Measurements from ENCODE around the gene AP3M1. TPM values are rescaled to one million over a fixed set of nuclear protein-coding genes. Genes with fewer than 3 reads are reported as not detected.

The AP3M1 gene
- polyA plus RNA-seq, 5 donors = 40.5 to 56.2 (median 54.9) TPM

GRCh38 chr10:74120911-74121310 is 29.7 kb downstream of the AP3M1 start:
- DNase-seq = peak; percentile 32 to 35

DNA sequence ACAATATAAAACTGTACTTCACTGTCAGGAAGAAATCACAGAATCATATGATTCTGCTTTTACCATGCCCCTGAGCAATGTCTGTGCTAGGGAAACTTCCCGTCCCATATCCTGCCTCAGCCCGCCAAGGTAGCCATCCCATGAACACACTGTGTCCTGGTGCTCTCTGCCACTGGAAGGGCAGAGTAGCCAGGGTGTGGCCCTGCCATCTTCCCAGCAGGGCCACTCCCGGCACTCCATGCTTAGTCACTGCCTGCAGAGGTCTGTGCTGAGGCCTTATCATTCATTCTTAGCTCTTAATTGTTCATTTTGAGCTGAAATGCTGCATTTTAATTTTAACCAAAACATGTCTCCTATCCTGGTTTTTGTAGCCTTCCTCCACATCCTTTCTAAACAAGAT is 31.8 kb downstream of the AP3M1 start:
- no peak for DNase-seq

DNA sequence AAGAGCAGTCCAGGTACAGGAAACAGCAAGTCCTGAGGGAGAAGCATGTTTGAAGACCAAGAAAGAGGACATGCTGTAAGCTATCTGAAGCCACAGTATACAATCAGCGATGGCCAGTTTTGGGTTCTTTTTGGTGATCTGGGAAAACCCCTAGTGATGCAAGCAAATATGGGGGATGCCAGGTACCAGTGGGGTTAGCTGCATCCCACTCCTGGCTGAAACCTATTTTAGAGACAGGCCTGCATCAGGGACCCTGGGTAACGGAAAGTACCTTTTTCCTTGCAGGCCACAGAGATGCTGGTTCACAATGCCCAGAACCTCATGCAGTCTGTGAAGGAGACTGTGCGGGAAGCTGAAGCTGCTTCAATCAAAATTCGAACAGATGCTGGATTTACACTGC is 32.9 kb downstream of the AP3M1 start:
- DNase-seq = no peak

- no peak for DNase-seq
These were observed 36.6 kb downstream of the AP3M1 start for GRCh38 chr10:74114041-74114448.

DNA sequence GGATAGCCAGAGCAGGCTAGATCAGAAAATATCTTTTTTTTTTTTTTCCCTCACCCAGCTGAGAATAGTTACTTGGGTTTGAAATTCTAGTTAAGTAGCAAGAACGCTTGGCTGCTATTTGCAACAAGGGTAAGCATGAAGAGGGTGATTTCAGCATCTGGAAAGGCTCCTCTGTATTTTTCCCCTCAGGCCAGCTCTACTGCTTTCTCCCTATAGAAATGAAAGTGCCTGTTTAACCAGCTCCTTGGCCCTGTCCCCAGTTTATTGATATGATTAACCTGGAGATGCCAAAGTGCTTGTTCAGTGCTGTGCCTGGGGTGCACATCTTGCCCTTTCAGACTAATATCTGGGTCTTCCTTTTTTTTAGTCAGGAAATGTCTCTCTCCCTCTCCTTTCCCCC is 37.1 kb downstream of the AP3M1 start:
- DNase-seq = no peak

- no peak for DNase-seq
These were observed 38.8 kb downstream of the AP3M1 start for GRCh38 chr10:74111799-74112198.

DNA sequence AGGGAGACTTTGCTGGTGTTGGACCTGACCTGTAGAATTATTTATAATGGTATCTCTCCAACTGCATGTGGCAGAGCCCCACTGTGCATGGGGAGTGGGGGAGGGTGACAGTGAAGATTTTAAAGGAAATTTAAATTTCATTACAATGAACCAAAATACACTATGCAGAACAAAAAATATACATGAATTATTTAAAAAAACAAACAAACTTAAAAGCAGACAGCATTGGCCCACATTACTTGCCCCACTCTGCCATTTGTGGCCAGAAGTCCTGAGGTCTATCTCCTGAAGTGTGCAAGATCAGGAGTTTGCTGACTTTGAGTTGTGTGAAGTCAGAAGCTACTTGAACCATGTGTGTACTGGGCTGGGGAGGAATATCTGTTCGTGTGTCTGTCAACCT is 40.5 kb downstream of the AP3M1 start:
- no peak for DNase-seq

DNA sequence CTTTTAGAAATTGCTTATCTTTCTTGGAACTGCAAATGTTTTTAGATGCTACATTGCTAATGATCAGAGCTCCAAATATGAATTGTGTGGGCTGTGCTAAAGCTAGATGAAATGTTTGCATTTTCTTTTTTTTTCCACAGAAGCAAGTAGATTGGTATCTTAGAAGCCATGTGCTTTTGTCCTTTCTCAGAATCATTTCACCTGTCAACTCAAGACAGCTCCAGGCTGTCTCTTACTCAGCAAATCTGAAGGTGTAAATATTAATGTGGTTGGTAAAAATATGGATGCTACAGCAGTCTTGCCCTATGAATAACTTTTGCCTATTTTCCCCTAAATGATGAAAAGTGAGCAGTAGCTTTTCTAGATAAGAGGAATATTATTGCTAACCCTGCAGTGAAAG is 41.2 kb downstream of the AP3M1 start:
- no peak for DNase-seq

DNA sequence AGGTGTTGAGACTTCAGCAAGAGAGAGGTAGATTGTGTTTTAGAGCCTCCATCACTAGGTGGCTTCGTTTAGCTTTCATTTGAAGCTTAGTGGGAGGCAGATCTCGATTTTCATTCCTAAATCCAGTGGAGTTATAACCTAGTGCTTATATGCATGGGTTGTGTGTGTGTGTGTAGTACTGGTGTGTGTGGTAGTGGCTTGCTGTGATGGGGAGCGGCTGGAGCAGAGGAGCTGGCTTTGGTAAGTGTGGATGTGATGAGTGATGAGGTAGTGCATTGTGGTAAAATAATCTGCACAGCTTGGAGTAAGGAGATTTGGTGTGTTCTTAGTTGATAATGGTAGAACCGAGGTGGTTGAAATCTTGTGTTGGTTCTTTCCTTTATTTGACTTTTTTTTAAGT is 43.2 kb downstream of the AP3M1 start:
- no peak for DNase-seq

DNA sequence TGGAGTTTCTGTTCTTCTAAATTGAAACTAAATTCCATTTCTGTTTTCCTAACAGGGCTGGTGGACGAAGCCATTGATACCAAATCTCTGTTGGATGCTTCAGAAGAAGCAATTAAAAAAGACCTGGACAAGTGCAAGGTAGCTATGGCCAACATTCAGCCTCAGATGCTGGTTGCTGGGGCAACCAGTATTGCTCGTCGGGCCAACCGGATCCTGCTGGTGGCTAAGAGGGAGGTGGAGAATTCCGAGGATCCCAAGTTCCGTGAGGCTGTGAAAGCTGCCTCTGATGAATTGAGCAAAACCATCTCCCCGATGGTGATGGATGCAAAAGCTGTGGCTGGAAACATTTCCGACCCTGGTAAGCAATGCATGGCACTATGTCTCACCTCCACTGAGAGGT is 45.6 kb downstream of the AP3M1 start:
- no peak for DNase-seq

- DNase-seq = no peak
These were observed 46.1 kb downstream of the AP3M1 start for GRCh38 chr10:74104480-74104879.

- DNase-seq = no peak
These were observed 46.9 kb downstream of the AP3M1 start for GRCh38 chr10:74103560-74104258.

DNA sequence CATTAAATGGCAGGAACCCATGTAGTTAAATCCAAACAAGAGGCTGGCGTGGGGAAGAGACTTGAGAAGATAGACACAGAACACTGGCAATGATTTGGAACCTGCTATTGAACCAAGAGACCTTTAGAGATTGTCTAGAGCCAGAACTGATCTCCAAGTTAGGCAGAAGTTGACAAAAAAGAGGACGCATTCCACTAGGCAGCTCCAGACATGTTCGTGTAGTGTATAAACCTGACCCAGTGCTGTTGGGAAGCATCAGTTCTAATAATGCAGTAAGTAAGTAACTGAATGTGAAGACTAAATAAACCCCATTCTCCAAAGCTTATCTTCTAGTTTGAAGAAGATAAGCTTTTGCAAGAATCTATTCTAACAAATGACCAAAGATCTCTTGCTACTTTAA is 50.8 kb downstream of the AP3M1 start:
- DNase-seq = no peak

- no peak for DNase-seq
These were observed 51.2 kb downstream of the AP3M1 start for GRCh38 chr10:74099420-74099819.

GRCh38 chr10:74097776-74098175 is 52.9 kb downstream of the AP3M1 start:
- DNase-seq = no peak

DNA sequence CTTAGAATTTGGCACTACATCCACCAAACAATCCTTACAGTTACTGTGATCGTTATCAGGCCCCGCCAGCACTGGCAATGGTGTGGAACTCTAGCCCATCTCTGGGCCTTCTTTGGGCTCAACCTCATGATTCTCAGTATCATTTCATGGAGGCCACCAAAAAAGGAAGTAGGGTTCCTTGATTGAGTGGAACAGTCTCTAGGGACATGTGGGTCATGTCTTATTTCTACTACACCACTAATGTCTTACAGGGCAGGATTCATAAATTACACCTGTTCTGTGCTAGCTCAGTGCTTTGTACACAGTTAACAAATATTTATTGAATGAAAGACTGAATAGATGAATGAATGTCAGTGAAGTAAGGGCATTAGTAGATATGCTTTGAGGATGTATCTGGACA is 53.9 kb downstream of the AP3M1 start:
- DNase-seq = no peak

DNA sequence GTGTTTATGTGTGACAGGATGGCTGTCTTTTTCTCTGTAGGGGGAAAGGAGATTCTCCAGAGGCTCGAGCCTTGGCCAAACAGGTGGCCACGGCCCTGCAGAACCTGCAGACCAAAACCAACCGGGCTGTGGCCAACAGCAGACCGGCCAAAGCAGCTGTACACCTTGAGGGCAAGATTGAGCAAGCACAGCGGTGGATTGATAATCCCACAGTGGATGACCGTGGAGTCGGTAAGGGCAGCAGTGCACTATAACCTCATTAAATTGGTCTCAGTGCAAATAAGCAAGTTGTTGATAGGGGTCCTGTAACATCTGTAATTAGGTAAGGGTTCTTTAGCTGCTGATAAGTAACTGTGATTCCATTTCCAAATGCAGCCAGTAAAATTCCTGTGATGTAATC is 56.4 kb downstream of the AP3M1 start:
- no peak for DNase-seq

DNA sequence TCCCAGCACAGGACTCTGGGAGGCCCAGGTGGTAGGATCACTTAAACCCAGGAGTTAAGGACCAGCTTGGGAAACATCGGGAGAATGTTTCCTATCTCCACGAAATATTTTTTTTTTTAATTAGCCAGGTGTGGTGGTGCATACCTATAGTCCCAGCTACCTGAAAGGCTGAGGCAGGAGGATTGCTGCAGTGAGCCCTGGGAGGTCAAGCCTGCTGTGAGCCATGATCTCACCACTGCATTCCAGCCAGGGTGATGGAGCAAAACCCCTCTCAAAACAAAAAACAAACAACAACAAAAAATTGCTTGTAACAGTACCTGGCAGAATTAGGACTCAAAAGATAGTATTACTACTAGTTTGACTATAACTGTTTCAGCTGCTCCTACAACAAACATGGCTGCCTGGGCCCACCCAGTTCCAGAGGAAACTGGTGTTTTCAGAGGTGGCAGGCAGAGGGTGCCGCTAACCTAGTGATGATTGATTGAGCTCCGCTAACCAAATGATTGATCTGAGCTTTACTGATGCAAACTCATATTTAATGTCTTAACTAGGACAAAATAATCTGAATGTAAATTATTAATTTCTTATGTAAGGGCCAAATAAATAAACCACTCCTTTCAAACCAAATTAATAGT is 57.0 kb downstream of the AP3M1 start:
- DNase-seq = no peak

- no peak for DNase-seq
These were observed 58.3 kb downstream of the AP3M1 start for GRCh38 chr10:74092372-74092771.

GRCh38 chr10:74088722-74089121 is 61.9 kb downstream of the AP3M1 start:
- DNase-seq = peak; percentile 47 to 66

DNA sequence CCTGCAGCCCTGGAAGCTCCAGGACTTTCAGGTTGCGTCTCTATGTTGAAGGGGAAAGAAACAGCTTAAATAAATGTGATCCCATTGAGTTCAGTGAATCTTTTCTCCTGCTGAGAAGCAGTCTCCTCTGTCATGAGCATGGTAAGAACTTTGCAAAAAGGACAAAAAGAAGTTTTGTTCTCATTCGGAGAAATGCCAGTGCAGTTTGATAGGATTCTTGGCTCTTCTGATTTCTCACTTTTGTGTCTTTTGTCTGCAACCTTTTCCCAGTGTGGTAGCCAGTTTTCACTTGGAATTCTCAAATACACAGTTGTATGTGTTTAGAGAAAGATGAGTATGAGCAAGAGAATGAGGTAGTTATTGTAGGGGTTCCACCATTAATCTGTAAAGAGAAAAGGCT is 64.3 kb downstream of the AP3M1 start:
- no peak for DNase-seq

- DNase-seq = no peak
These were observed 65.7 kb downstream of the AP3M1 start for GRCh38 chr10:74084955-74085354.

DNA sequence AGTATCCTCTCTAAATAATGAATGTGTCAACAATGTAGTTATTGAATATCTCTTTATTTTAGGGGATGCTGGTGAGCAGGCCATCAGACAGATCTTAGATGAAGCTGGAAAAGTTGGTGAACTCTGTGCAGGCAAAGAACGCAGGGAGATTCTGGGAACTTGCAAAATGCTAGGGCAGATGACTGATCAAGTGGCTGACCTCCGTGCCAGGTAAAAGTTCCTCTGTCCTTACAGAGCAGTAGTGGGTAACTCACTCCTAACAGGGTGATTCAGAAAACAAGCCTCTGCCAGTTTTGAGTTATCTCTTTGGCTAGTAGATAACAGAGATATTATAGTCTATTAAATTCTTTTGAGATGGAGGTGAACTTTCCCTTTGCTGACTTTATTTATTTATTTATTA is 67.3 kb downstream of the AP3M1 start:
- DNase-seq = no peak

Data from right lung (tissue), 5 donors.